ENCODE results near the gene CDK19. TPM values are rescaled to one million over a fixed set of nuclear protein-coding genes. Genes with fewer than 3 reads are reported as not detected.
A peak's percentile ranks its signal among the peaks of the same experiment; 100 is the strongest.
"Not testable (repeated sequence)": the region's sequence is repeated elsewhere in the genome, so short reads cannot be mapped to it uniquely, and the experiment has no call there.

The CDK19 gene
- total RNA-seq, 1 experiment from 2014 or later = 7.6 TPM

DNA sequence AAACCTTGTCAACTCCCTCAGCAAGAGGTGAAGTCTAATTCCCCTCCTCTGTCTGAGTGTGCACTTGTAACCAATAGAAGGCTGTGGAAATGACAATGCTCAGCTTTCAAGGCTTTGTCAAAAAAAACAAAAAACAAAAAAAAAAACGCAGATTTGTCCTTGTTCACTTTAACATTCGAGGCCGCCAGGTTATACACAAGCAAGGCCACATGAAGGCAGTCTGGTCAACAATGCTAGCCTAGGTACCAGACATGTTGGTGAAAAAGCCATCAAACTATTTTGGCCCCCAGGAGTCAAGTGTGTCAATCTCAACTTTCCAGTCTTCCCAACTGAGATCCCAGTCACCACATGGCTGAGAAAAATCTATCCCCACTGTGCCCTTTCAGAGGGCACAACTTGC, 92.3 kb downstream of the CDK19 start:
- in situ Hi-C loops (cut with HindIII; ENCODE audit: low pct_unique_long_range_greater_than_20kb, low sequenced_read_pairs) = no loop called here
- no peak for DNase-seq (ENCODE audit: low read depth)

DNA sequence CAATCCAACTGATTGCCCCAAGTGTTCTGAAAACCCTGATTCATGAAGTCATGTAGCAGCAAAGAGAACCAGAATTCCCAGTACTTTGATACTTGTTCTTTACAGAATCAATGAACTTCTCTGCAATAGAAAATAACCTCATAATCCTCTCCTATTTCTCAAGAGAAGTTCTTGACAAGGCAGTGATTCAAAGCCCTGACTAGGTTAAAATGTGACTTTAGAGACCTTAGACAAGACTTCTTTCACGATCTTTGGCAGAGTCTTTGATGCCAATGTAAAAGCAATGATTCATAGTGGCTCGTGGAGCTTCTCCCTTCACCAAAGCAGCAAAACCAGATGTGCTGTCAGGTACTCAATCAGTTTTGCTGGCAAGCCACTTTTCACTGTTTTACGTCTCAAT, 95.2 kb downstream of the CDK19 start:
- in situ Hi-C loops (cut with HindIII; ENCODE audit: low pct_unique_long_range_greater_than_20kb, low sequenced_read_pairs) = no loop called here
- no peak for DNase-seq (ENCODE audit: low read depth)

GRCh38 chr6:110719601-110720000, 95.7 kb downstream of the CDK19 start:
- DNase-seq (ENCODE audit: low read depth); in situ Hi-C loops (cut with HindIII; ENCODE audit: low pct_unique_long_range_greater_than_20kb, low sequenced_read_pairs): not testable (repeated sequence)

GRCh38 chr6:110714143-110714542, 101.1 kb downstream of the CDK19 start:
- in situ Hi-C loops (cut with HindIII; ENCODE audit: low pct_unique_long_range_greater_than_20kb, low sequenced_read_pairs) = no loop called here
- no peak for DNase-seq (ENCODE audit: low read depth)

GRCh38 chr6:110712238-110712637, 103.0 kb downstream of the CDK19 start:
- in situ Hi-C loops (cut with HindIII; ENCODE audit: low pct_unique_long_range_greater_than_20kb, low sequenced_read_pairs) = no loop called here
- DNase-seq (ENCODE audit: low read depth) = no peak

- DNase-seq (ENCODE audit: low read depth) = no peak
- in situ Hi-C loops (cut with HindIII; ENCODE audit: low pct_unique_long_range_greater_than_20kb, low sequenced_read_pairs) = no loop called here
Observed at GRCh38 chr6:110710115-110710514, 105.2 kb downstream of the CDK19 start.

GRCh38 chr6:110708295-110708950, 106.8 kb downstream of the CDK19 start:
- in situ Hi-C loops (cut with HindIII; ENCODE audit: low pct_unique_long_range_greater_than_20kb, low sequenced_read_pairs) = no loop called here
- DNase-seq (ENCODE audit: low read depth) = no peak

DNA sequence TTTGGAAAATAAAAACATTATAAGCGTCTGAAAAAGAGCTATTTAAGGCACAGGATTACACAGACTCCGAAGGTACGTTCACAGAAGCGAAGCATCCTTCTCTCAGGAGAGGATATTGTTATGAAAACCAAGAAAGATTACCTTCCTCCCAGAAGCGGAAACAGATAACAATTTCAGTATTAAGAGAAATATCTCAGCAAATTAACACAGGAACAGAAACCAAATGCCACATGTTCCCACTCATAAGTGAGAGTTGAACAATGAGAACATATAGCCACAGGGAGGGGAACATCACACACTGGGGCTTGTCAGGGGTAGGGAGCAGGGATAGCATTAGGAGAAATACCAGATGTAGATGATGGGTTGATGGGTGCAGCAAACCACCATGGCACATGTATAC, 109.7 kb downstream of the CDK19 start:
- no peak for DNase-seq (ENCODE audit: low read depth)
- in situ Hi-C loops (cut with HindIII; ENCODE audit: low pct_unique_long_range_greater_than_20kb, low sequenced_read_pairs) = no loop called here

GRCh38 chr6:110703906-110704594, 111.2 kb downstream of the CDK19 start:
- in situ Hi-C loops (cut with HindIII; ENCODE audit: low pct_unique_long_range_greater_than_20kb, low sequenced_read_pairs) = no loop called here
- no peak for DNase-seq (ENCODE audit: low read depth)

DNA sequence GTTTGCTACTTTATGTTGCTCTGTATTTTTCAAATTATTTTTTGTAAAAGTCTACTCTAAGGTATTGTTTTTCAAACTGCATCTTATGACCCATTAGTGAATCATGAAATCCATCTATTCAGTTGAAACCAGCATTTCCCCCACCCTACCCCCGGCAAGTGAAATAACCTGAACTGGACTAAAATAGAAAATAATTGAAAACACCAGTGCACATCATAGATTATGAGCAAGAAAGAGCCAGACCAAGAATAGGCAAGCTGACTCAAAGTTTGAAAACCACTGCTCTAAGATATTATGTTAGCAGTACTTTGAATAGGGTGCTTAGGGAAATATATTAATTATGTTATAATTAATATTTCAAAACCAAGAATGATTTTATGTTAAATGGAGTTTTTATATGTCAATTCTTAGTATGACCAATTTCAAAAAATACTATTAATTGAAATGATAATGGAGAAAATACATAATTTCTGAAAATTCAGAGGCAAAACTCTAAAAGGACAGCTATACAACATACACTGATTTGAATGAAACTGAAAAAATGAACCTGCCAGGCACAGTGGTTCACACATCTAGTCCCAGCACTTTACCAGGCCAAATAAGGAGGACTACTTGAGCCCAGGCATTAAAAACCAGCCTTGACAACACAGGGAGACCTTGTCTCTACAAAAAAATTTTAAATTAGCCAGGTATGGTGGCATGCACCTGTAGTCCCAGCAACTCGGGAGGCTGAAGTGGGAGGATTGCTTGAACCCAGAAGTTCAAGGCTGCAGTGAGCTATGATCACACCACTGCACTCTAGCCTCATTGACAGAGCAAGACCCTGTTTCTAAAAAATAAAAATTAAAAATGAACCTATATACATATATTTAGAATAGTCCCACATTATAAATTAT, 112.0 kb downstream of the CDK19 start:
- in situ Hi-C loops (cut with HindIII; ENCODE audit: low pct_unique_long_range_greater_than_20kb, low sequenced_read_pairs) = no loop called here
- DNase-seq (ENCODE audit: low read depth) = no peak

- in situ Hi-C loops (cut with HindIII; ENCODE audit: low pct_unique_long_range_greater_than_20kb, low sequenced_read_pairs) = no loop called here
- no peak for DNase-seq (ENCODE audit: low read depth)
Observed at GRCh38 chr6:110699780-110700179, 115.5 kb downstream of the CDK19 start.

GRCh38 chr6:110693994-110694393, 121.3 kb downstream of the CDK19 start:
- DNase-seq (ENCODE audit: low read depth) = no peak
- in situ Hi-C loops (cut with HindIII; ENCODE audit: low pct_unique_long_range_greater_than_20kb, low sequenced_read_pairs) = no loop called here

- DNase-seq (ENCODE audit: low read depth) = no peak
- in situ Hi-C loops (cut with HindIII; ENCODE audit: low pct_unique_long_range_greater_than_20kb, low sequenced_read_pairs) = no loop called here
Observed at GRCh38 chr6:110693296-110693695, 122.0 kb downstream of the CDK19 start.

GRCh38 chr6:110690916-110691315, 124.4 kb downstream of the CDK19 start:
- DNase-seq (ENCODE audit: low read depth) = no peak
- in situ Hi-C loops (cut with HindIII; ENCODE audit: low pct_unique_long_range_greater_than_20kb, low sequenced_read_pairs) = no loop called here

- in situ Hi-C loops (cut with HindIII; ENCODE audit: low pct_unique_long_range_greater_than_20kb, low sequenced_read_pairs) = no loop called here
- no peak for DNase-seq (ENCODE audit: low read depth)
Observed at GRCh38 chr6:110690106-110690654, 125.1 kb downstream of the CDK19 start.

DNA sequence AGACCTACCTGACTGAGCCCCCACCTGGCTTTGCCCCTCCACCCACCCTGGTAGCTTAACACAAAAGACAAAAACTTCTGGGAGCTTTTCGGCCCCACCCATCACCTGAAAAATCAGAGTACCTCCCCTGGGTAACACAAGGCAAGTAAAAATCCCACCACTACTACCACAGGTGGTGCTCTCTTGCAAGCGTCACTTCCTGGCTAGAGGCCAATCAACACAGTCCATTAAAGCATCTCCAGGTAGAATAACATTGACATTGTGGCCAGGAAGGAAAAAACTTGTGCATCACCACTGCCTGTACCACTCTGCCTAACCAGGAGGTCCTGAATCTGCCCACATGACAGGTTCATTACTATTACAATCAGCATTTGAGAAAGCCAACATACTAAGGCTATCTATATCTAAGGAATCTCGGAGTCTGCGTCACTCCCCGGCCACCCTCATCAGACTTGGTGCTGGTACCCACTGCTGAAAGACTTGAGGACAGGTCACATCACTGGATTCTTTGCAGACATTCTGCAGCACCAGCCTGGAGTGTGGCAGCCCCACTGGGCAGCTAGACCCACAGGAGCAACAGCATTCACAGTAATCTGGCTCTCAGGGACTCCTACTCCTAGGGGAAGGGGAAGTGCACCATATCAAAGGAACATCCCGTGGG, 125.9 kb downstream of the CDK19 start:
- DNase-seq (ENCODE audit: low read depth) = peak; percentile 8
- in situ Hi-C loops (cut with HindIII; ENCODE audit: low pct_unique_long_range_greater_than_20kb, low sequenced_read_pairs) = no loop called here

DNA sequence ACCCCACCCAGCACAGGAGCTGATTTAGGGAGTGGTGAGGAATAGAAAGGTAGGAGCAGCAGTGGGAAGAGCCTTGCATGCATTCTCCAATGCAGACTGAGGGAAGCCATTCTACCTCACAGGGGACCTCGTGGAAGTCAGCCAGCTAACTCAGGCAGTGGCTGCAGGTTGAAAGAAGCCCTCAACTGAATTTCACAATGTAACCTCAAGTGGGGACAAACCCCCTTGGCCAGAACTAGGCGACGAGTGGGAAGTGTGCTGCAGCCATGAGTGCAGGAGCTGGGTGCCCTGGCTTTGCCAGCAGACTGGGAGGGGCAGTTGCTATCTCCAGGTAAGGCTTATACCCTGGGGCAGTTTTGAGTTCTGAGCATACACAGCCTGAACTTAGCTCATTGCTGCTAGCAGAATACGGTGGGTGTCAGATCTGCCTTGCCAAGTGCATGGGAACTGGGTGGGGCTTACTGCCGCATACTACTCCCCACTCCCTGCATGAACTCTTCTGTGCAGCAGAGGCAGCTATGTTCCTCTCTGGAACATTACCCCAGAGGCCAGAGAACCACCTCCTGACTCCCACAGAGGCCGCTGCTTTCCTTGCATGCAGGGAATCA, 126.5 kb downstream of the CDK19 start:
- in situ Hi-C loops (cut with HindIII; ENCODE audit: low pct_unique_long_range_greater_than_20kb, low sequenced_read_pairs) = no loop called here
- no peak for DNase-seq (ENCODE audit: low read depth)

DNA sequence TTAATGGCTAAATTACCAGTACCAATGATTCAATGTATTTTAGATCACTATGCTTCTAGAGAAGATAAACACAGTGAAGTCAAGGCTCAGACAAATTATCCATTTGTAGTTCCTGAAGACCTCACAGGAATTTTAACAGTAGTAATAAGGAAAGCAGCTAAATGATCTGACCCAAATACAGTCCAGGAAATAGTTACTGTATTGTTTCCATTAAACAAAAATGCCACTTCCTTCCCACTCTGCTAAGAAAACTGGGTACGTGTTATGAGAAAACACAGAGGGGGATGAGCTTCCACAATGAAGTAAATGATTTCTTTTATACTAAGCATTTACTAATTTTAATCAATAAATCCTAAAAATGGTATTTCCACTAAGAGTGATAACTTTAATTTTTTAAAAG, 127.9 kb downstream of the CDK19 start:
- in situ Hi-C loops (cut with HindIII; ENCODE audit: low pct_unique_long_range_greater_than_20kb, low sequenced_read_pairs) = no loop called here
- DNase-seq (ENCODE audit: low read depth) = no peak
